ENCODE results near the gene COX7B2.

- TF ChIP-seq CTCF (IDR thresholded peaks at IDR 0.05 in 2 of 3, conservative IDR thresholded peaks at IDR 0.05 in 1 of 3; ENCODE audit: control insufficient read depth in 2 of 3, extremely low read depth in 1 of 3, insufficient read depth in 1 of 3, low read depth in 3 of 3, low read length in 3 of 3) (no peak), JUND (IDR thresholded peaks at IDR 0.05; ENCODE audit: low read depth, low read length) (no peak), MYC (IDR thresholded peaks at IDR 0.05; ENCODE audit: insufficient read depth, insufficient read length, insufficient replicate concordance, low read length, severe bottlenecking) (no peak), POLR2A (IDR thresholded peaks at IDR 0.05; ENCODE audit: low read depth, low read length) (no peak), NR2C2 (IDR thresholded peaks at IDR 0.05; ENCODE audit: borderline replicate concordance, control insufficient read depth, insufficient read length, low read depth) (no peak), YY1 (IDR thresholded peaks at IDR 0.05; ENCODE audit: low read depth, low read length) (no peak), RB1 (IDR thresholded peaks at IDR 0.05; ENCODE audit: borderline replicate concordance) (no peak), RAD21 (IDR thresholded peaks at IDR 0.05; ENCODE audit: insufficient read depth, low read depth, low read length) (no peak), POLR2AphosphoS2 (IDR thresholded peaks at IDR 0.05; ENCODE audit: low read depth, low read length) (no peak), CREB1 (IDR thresholded peaks at IDR 0.05; ENCODE audit: low read depth) (no peak), TBL1XR1 (IDR thresholded peaks at IDR 0.05; ENCODE audit: low read depth, low read length) (no peak)
These were observed 40.8 kb upstream of the COX7B2 start for GRCh38 chr4:46949822-46950221.
